H1 (cell line): ENCODE results near the gene BCAS3. TPM values are rescaled to one million over a fixed set of nuclear protein-coding genes. Genes with fewer than 3 reads are reported as not detected.

ENCODE experiments used
- CTCF ChIA-PET: fragments of 300-600 bp; sonication (Branson Sonifier 250); formaldehyde crosslinking; loops from one replicate; lab custom pipeline; 2021; ENCODE audit not compliant: partially characterized antibody; lab: Charles Lee
- POLR2A ChIA-PET: fragments of 300-600 bp; sonication (Branson Sonifier 250); formaldehyde crosslinking; loops from one replicate; lab custom pipeline; 2021; ENCODE audit warnings: inconsistent platforms; ENCODE audit not compliant: partially characterized antibody; lab: Charles Lee
- DNase-seq, 2 experiments: peaks; one replicate each; pipeline versions ENCODE4 v3.0.0 to v3.0.0-alpha.2; 2010 to 2022; ENCODE audit warnings: low spot score in 2 of 2, low read depth in 1 of 2, mixed read lengths in 1 of 2
- FAIRE-seq: peaks from 2 replicates; lab custom pipeline; 2011; peaks lifted over from hg19 to GRCh38; lab: Jason Lieb, UNC
- H2AFZ ChIP-seq: 2 replicates; pipeline ENCODE4 v1.8.1; 2012; ENCODE audit warnings: low read length, inconsistent platforms
- H2AK5ac ChIP-seq: 2 replicates; pipeline ENCODE4 v1.6.1; 2013; ENCODE audit warnings: low read depth, low read length
- H2BK120ac ChIP-seq: replicated peaks from 2 replicates; pipeline ENCODE3; 2013; ENCODE audit warnings: low read depth, low read length, inconsistent platforms
- H2BK12ac ChIP-seq: 2 replicates; pipeline ENCODE4 v1.6.1; 2013; ENCODE audit warnings: low read depth, low read length
- H2BK15ac ChIP-seq: 2 replicates; pipeline ENCODE4 v1.6.1; 2013; ENCODE audit warnings: low read length
- H2BK20ac ChIP-seq: 2 replicates; pipeline ENCODE4 v1.6.1; 2013; ENCODE audit warnings: low read length
- H2BK5ac ChIP-seq: 2 replicates; pipeline ENCODE4 v1.6.1; 2013; ENCODE audit warnings: low read depth, low read length
- H3K14ac ChIP-seq: 2 replicates; pipeline ENCODE4 v1.6.1; 2013; ENCODE audit warnings: inconsistent platforms; ENCODE audit not compliant: insufficient read length
- H3K18ac ChIP-seq: 2 replicates; pipeline ENCODE4 v1.6.1; 2013; ENCODE audit warnings: low read length; ENCODE audit errors: extremely low read depth
- H3K23ac ChIP-seq: 2 replicates; pipeline ENCODE4 v1.6.1; 2013; ENCODE audit warnings: inconsistent platforms; ENCODE audit not compliant: insufficient read length
- H3K23me2 ChIP-seq: 2 replicates; pipeline ENCODE4 v1.6.1; 2013; ENCODE audit warnings: low read depth, low read length
- H3K27ac ChIP-seq: 2 replicates; pipeline ENCODE4 v1.6.1; 2011; ENCODE audit warnings: low read depth, low read length, inconsistent platforms
- H3K27me3 ChIP-seq, 4 experiments: replicated peaks in 1 of 4; 1 replicate in 1 of 4; 2 replicates in 3 of 4; pipeline versions ENCODE4 v1.6.1 to v1.8.1; 2011 to 2013; ENCODE audit warnings: low read length in 3 of 4, mild to moderate bottlenecking in 3 of 4, inconsistent platforms in 2 of 4, mixed read lengths in 2 of 4, moderate library complexity in 1 of 4; ENCODE audit not compliant: control insufficient read depth in 3 of 4, insufficient read depth in 3 of 4; ENCODE audit errors: extremely low read depth in 1 of 4
- H3K36me3 ChIP-seq, 4 experiments: 2 replicates each; pipeline versions ENCODE4 v1.6.1 to v1.8.1; 2011 to 2013; ENCODE audit warnings: mild to moderate bottlenecking in 4 of 4, low read length in 3 of 4, moderate library complexity in 2 of 4, control low read depth in 1 of 4, inconsistent platforms in 1 of 4; ENCODE audit not compliant: insufficient read depth in 4 of 4, control insufficient read depth in 2 of 4
- H3K4ac ChIP-seq: replicated peaks from 2 replicates; pipeline ENCODE3; 2013; ENCODE audit warnings: low read length, low read depth, mixed read lengths, inconsistent platforms; ENCODE audit not compliant: insufficient read length
- H3K4me1 ChIP-seq, 4 experiments: replicated peaks in 1 of 4; 1 replicate in 1 of 4; 2 replicates in 3 of 4; pipeline versions ENCODE4 v1.6.1 to v1.8.1; 2011 to 2013; ENCODE audit warnings: low read length in 3 of 4, inconsistent platforms in 2 of 4, mixed read lengths in 1 of 4; ENCODE audit not compliant: insufficient read depth in 4 of 4, control insufficient read depth in 3 of 4
- H3K4me2 ChIP-seq, 2 experiments: 2 replicates each; pipeline versions ENCODE4 v1.6.1 to v1.8.1; 2011 to 2013; ENCODE audit warnings: low read depth in 2 of 2, low read length in 2 of 2, control low read depth in 1 of 2, inconsistent platforms in 1 of 2, mild to moderate bottlenecking in 1 of 2; ENCODE audit not compliant: insufficient read depth in 1 of 2
- H3K4me3 ChIP-seq, 4 experiments: fragments of 200-600, 300-600 bp in 1 of 4; sonication (generic), shearing (Covaris generic), sonication (Bioruptor Twin) in 1 of 4; 2 replicates each; pipeline versions ENCODE4 v1.5.1 to v1.8.1; 2011 to 2016; ENCODE audit warnings: low read length in 4 of 4, low read depth in 3 of 4, control low read depth in 2 of 4, inconsistent platforms in 2 of 4, mild to moderate bottlenecking in 2 of 4, mixed read lengths in 1 of 4, moderate library complexity in 1 of 4; ENCODE audit not compliant: insufficient read depth in 2 of 4; ENCODE audit errors: extremely low read depth in 1 of 4
- H3K56ac ChIP-seq: replicated peaks from 2 replicates; pipeline ENCODE3; 2013; ENCODE audit warnings: low read depth, mild to moderate bottlenecking, mixed read lengths, low read length, inconsistent platforms; ENCODE audit not compliant: insufficient read length
- H3K79me1 ChIP-seq: 2 replicates; pipeline ENCODE4 v1.6.1; 2013; ENCODE audit warnings: low read depth, low read length, control low read depth
- H3K79me2 ChIP-seq, 2 experiments: 2 replicates each; pipeline versions ENCODE4 v1.6.1 to v1.8.1; 2012 to 2013; ENCODE audit warnings: low read length in 2 of 2, mild to moderate bottlenecking in 2 of 2, inconsistent platforms in 1 of 2; ENCODE audit not compliant: insufficient read depth in 2 of 2, control insufficient read depth in 1 of 2
- H3K9ac ChIP-seq, 4 experiments: replicated peaks in 1 of 4; 1 replicate in 1 of 4; 2 replicates in 3 of 4; pipeline versions ENCODE4 v1.6.1 to v1.8.1; 2011 to 2013; ENCODE audit warnings: low read depth in 3 of 4, low read length in 3 of 4, control low read depth in 2 of 4, mild to moderate bottlenecking in 2 of 4, moderate library complexity in 2 of 4, inconsistent platforms in 1 of 4; ENCODE audit errors: extremely low read depth in 1 of 4
- H3K9me3 ChIP-seq, 2 experiments: 2 replicates each; pipeline versions ENCODE4 v1.6.1 to v1.8.1; 2012 to 2013; ENCODE audit warnings: mild to moderate bottlenecking in 2 of 2, moderate library complexity in 2 of 2, control low read depth in 1 of 2, inconsistent platforms in 1 of 2, low read depth in 1 of 2, low read length in 1 of 2, mixed read lengths in 1 of 2; ENCODE audit not compliant: insufficient read depth in 2 of 2
- H4K20me1 ChIP-seq, 2 experiments: replicated peaks in 1 of 2; 2 replicates each; pipeline versions ENCODE3 to v1.8.1; 2011 to 2013; ENCODE audit warnings: inconsistent platforms in 2 of 2, low read length in 2 of 2, mild to moderate bottlenecking in 1 of 2; ENCODE audit not compliant: insufficient read depth in 2 of 2, control insufficient read depth in 1 of 2
- H4K5ac ChIP-seq: 2 replicates; pipeline ENCODE4 v1.6.1; 2013; ENCODE audit warnings: low read length, low read depth, mixed read lengths, inconsistent platforms; ENCODE audit not compliant: insufficient read length
- H4K8ac ChIP-seq: 2 replicates; pipeline ENCODE4 v1.8.0; 2013; ENCODE audit warnings: mild to moderate bottlenecking, moderate library complexity, low read length, inconsistent platforms; ENCODE audit not compliant: insufficient read depth; ENCODE audit errors: extremely low read depth
- H4K91ac ChIP-seq: replicated peaks from 2 replicates; pipeline ENCODE3; 2013; ENCODE audit warnings: low read length, mixed read lengths, inconsistent platforms; ENCODE audit not compliant: insufficient read length
- SP2 ChIP-seq: IDR thresholded peaks from 2 replicates; pipeline ENCODE4 v1.6.1; 2012; ENCODE audit warnings: mild to moderate bottlenecking, low read length, inconsistent platforms
- TBP ChIP-seq: IDR thresholded peaks from 2 replicates; pipeline ENCODE4 v1.6.1; 2011; ENCODE audit warnings: low read depth, low read length, improper control_type of control experiment
- YY1 ChIP-seq: IDR thresholded peaks from 2 replicates; pipeline ENCODE4 v1.6.1; 2011; ENCODE audit warnings: low read depth, mild to moderate bottlenecking, low read length
- WGBS, 2 experiments: shearing (Covaris generic) in 1 of 2; methylation state at CpG; one replicate each; pipeline versions ENCODE4 v1.1.6 to v1.1.7; 2013 to 2015; ENCODE audit warnings: low lambda C conversion rate in 2 of 2, mixed read lengths in 2 of 2, inconsistent platforms in 1 of 2, low coverage in 1 of 2, missing lambda C conversion rate in 1 of 2; ENCODE audit not compliant: insufficient replicate concordance in 2 of 2, insufficient coverage in 1 of 2, insufficient read length in 1 of 2; ENCODE audit errors: extremely low coverage in 1 of 2, missing lambda C conversion rate in 1 of 2; 5-methylcytosine and 5-hydroxymethylcytosine counted together
- polyA plus RNA-seq, 7 experiments: library from polyadenylated mRNA; depleted of rRNA in 3 of 7; stranded (reverse) in 5 of 7; unstranded in 2 of 7; fragments of >200 nt in 5 of 7; fragments of 200-250 nt in 2 of 7; gene quantifications; 1 replicate in 5 of 7; 2 replicates in 1 of 7; 4 replicates in 1 of 7; pipeline versions ENCODE4 v1.2.1 to v1.2.3, GENCODE V29; 2011 to 2013; ENCODE audit warnings: missing spikeins in 2 of 7, mixed read lengths in 2 of 7
- total RNA-seq: library from RNA; stranded (reverse); fragmentation: NEBNext Ultra II Directional; extraction: Animal tissue kit (Norgen Biotek cat#: 25700); gene quantifications from 2 replicates; pipeline ENCODE4 v1.2.1, GENCODE V29; 2021

The BCAS3 gene
- total and polyA plus RNA-seq, 2 of the 8 experiments (the other 6 are each of a cell fraction or from before 2014, with no cell fraction given) = 9.9 to 13.3 TPM

- no peak overlapping the region for H2AFZ ChIP-seq
These were observed 69.6 kb downstream of the BCAS3 start for GRCh38 chr17:60747069-60747808.

More at GRCh38 chr17:60747069-60747808, 69.6 kb downstream of the BCAS3 start:
- H3K27ac ChIP-seq = peak overlapping the region; percentile 66; the same call in 1 of the 2 replicates
- 0 out of 2 replicates have a peak overlapping the region, but pooled peaks have one; percentile 63 for H2BK20ac ChIP-seq
- no peak overlapping the region for H2BK15ac ChIP-seq
- H4K5ac ChIP-seq = no peak overlapping the region
- no peak overlapping the region; the same call in 1 of the 2 replicates for H3K18ac ChIP-seq
- no peaks in the 10 kb centered on the region for H3K23me2 ChIP-seq
- ChIA-PET POLR2A (no interaction called here), CTCF (interaction anchor here (1.1 to 2.9 kb wide), 4 partner anchors 13 to 33 kb away, joined by 3 to 8 read pairs (median 3); no protein-coding TSS in a partner anchor)
- H4K91ac ChIP-seq = no peak overlapping the region
- no peaks in the 10 kb centered on the region for H3K27me3 ChIP-seq
- H3K4me1 ChIP-seq = peaks cover 0 to 12% (median 7%) of the 10 kb centered on the region in 4 experiments; a peak in 3 of 7 replicates
- DNase-seq (peak in 1 of 2 experiments; percentile 7), FAIRE-seq (peak; percentile 76)
- WGBS, 2 experiments = 36% methylated on average over 5 of the region's 5 CpGs; no CpG with 5 or more reads in 1 of the 2 experiments
- no peaks in the 10 kb centered on the region for H3K79me1 ChIP-seq
- no peak overlapping the region for H2AK5ac ChIP-seq
- H3K4me3 ChIP-seq = peak overlapping the region in 1 of 4 experiments; percentile 34; a peak in 1 of 8 replicates
- H2BK5ac ChIP-seq = peak overlapping the region; percentile 8; the same call in 1 of the 2 replicates
- H3K56ac ChIP-seq = no peak overlapping the region
- no peak overlapping the region; a peak in 1 of 7 replicates for H3K9ac ChIP-seq
- H3K9me3 ChIP-seq = peaks cover 4% of the 10 kb centered on the region in 2 experiments; a peak in 1 of 4 replicates
- no peak overlapping the region for H3K4ac ChIP-seq
- no peaks in the 10 kb centered on the region for H3K36me3 ChIP-seq
- no peak overlapping the region for H4K8ac ChIP-seq
- H2BK120ac ChIP-seq = no peak overlapping the region
- H3K14ac ChIP-seq = no peak overlapping the region
- H4K20me1 ChIP-seq = no peaks in the 10 kb centered on the region
- no peak overlapping the region for H2BK12ac ChIP-seq
- TF ChIP-seq SP2 (no peak), TBP (no peak), YY1 (peak; percentile 66; the same call in 1 of the 2 replicates)
- no peak overlapping the region for H3K23ac ChIP-seq
- peak overlapping the region; percentile 39 to 65 for H3K4me2 ChIP-seq
- H3K79me2 ChIP-seq = no peaks in the 10 kb centered on the region
